HepG2 (cell line): ENCODE results near the gene CAMK2D. TPM values are rescaled to one million over a fixed set of nuclear protein-coding genes. Genes with fewer than 3 reads are reported as not detected.
"Not testable (repeated sequence)": the region's sequence is repeated elsewhere in the genome, so short reads cannot be mapped to it uniquely, and the experiment has no call there.

ENCODE experiments used
- ATAC-seq: fragments of 200-7000 bp; cut with Tn5 transposase; 3 replicates; pipeline ENCODE4 v1.9.1; 2020; ENCODE audit warnings: mild to moderate bottlenecking, moderate library complexity
- BruUV-seq: library from RNA; stranded (reverse); fragments of 400-500 nt; replicated peaks from 2 replicates; lab custom pipeline; 2021; lab: Mats Ljungman, UMichigan
- CTCF ChIA-PET: fragments of 300-600 bp; formaldehyde crosslinking; extraction: SDS; loops from one replicate; lab custom pipeline; 2021; ENCODE audit warnings: low total read pairs, inconsistent platforms, low intra/inter-chr PET ratio; lab: Yijun Ruan, JAX
- POLR2A ChIA-PET: fragments of 350-600 bp; sonication (Branson Sonifier 250); formaldehyde crosslinking; loops from one replicate; lab custom pipeline; 2020; ENCODE audit warnings: antibody characterized with exemption, inconsistent platforms; lab: Yijun Ruan, JAX
- DNase-seq: peaks from one replicate; pipeline ENCODE4 v3.0.0-alpha.2; 2015; ENCODE audit warnings: low spot score
- FAIRE-seq: peaks from 3 replicates; lab custom pipeline; 2011; peaks lifted over from hg19 to GRCh38; lab: Jason Lieb, UNC
- H2AFZ ChIP-seq: one replicate; pipeline ENCODE4 v1.6.1; 2011; ENCODE audit warnings: low read length, inconsistent platforms
- H3K27ac ChIP-seq: fragments of 300-600 bp; 3 replicates; pipeline ENCODE4 v1.8.0; 2011; ENCODE audit warnings: mixed run types, mild to moderate bottlenecking, mixed read lengths, low read length, inconsistent platforms; ENCODE audit not compliant: insufficient read depth; ENCODE audit errors: extremely low read length
- H3K27me3 ChIP-seq, 2 experiments: fragments of 200-600 bp in 1 of 2; 2 replicates in 1 of 2; 3 replicates in 1 of 2; pipeline versions ENCODE4 v1.6.0 to v1.8.0; 2011; ENCODE audit warnings: low read length in 2 of 2, mild to moderate bottlenecking in 2 of 2, moderate library complexity in 2 of 2, inconsistent platforms in 1 of 2; ENCODE audit not compliant: insufficient read depth in 2 of 2, control insufficient read depth in 1 of 2
- H3K36me3 ChIP-seq, 2 experiments: fragments of 200-600 bp in 1 of 2; replicated peaks in 1 of 2; 2 replicates in 1 of 2; 3 replicates in 1 of 2; pipeline versions ENCODE4 v1.5.1 to v1.8.0; 2011; ENCODE audit warnings: low read length in 2 of 2, inconsistent platforms in 1 of 2; ENCODE audit not compliant: insufficient read depth in 2 of 2, control insufficient read depth in 1 of 2
- H3K4me1 ChIP-seq: 2 replicates; pipeline ENCODE4 v1.5.1; 2012; ENCODE audit warnings: low read length, inconsistent platforms; ENCODE audit not compliant: insufficient read depth
- H3K4me2 ChIP-seq: 2 replicates; pipeline ENCODE4 v1.6.0; 2011; ENCODE audit warnings: low read depth, low read length, inconsistent platforms
- H3K4me3 ChIP-seq, 3 experiments: fragments of 200-600 bp in 1 of 3; sonication (generic), shearing (Covaris generic) in 1 of 3; replicated peaks in 1 of 3; 2 replicates each; pipeline ENCODE4 v1.5.1; 2011 to 2016; ENCODE audit warnings: low read length in 3 of 3, inconsistent platforms in 2 of 3, low read depth in 2 of 3, mild to moderate bottlenecking in 2 of 3, control low read depth in 1 of 3, mixed read lengths in 1 of 3; ENCODE audit not compliant: insufficient read depth in 1 of 3
- H3K79me2 ChIP-seq: one replicate; pipeline ENCODE4 v1.6.1; 2011; ENCODE audit warnings: low read length, inconsistent platforms; ENCODE audit not compliant: insufficient read depth
- H3K9ac ChIP-seq: 2 replicates; pipeline ENCODE4 v1.6.0; 2011; ENCODE audit warnings: mild to moderate bottlenecking, low read depth, low read length, inconsistent platforms; ENCODE audit not compliant: insufficient read depth
- H3K9me3 ChIP-seq: 2 replicates; pipeline ENCODE4 v1.5.1; 2012; ENCODE audit warnings: mild to moderate bottlenecking, low read length
- H4K20me1 ChIP-seq: 2 replicates; pipeline ENCODE4 v1.6.0; 2011; ENCODE audit warnings: inconsistent platforms, mild to moderate bottlenecking, low read length, moderate library complexity; ENCODE audit not compliant: insufficient read depth
- ZNF770 ChIP-seq: sonication (generic); formaldehyde crosslinking; IDR thresholded peaks from 2 replicates; pipeline ENCODE4 v1.5.0; 2020; ENCODE audit warnings: mild to moderate bottlenecking, missing genetic modification reagents
- WGBS: methylation state at CpG from one replicate; pipeline ENCODE4 v1.1.6; 2017; ENCODE audit warnings: low lambda C conversion rate; 5-methylcytosine and 5-hydroxymethylcytosine counted together
- in situ Hi-C: cut with HindIII; loops from 2 replicates; pipeline ENCODE4 v1.10.0; 2017; ENCODE audit warnings: low pct_unique_long_range_greater_than_20kb; ENCODE audit not compliant: extremely low pct_ligation_motif_present
- intact Hi-C: fragments of 100-400 bp; cut with micrococcal nuclease; formaldehyde crosslinking; loops from one replicate; pipeline ENCODE4 v1.10.0; 2022; ENCODE audit not compliant: unreplicated experiment
- polyA plus RNA-seq, 8 experiments: library from polyadenylated mRNA; depleted of rRNA in 3 of 8; stranded (reverse) in 7 of 8; unstranded in 1 of 8; fragments of >200 nt; fragmentation: Illumina TruSeq in 4 of 8; extraction: Trizol in 4 of 8; gene quantifications; 2 replicates each; pipeline versions ENCODE4 v1.2.1 to v1.2.3, GENCODE V29; 2011 to 2016; ENCODE audit warnings: low read depth in 4 of 8, missing spikeins in 1 of 8, mixed read lengths in 1 of 8; ENCODE audit not compliant: insufficient read depth in 1 of 8
- total RNA-seq, 5 experiments: library from RNA; depleted of rRNA; stranded (reverse); fragments of >200 nt; fragmentation: Illumina TruSeq; extraction: Trizol; gene quantifications; 2 replicates each; pipeline ENCODE4 v1.2.3, GENCODE V29; 2016; ENCODE audit warnings: low read depth in 1 of 5

Gene CAMK2D
- total and polyA plus RNA-seq, 2 of the 13 experiments (the other 11 are each of a cell fraction or from before 2014, with no cell fraction given), result 18.0 to 65.4 TPM

GRCh38 chr4:113685157-113685556, 76.4 kb downstream of the CAMK2D start:
- CTCF ChIA-PET, result not testable (repeated sequence)
- intact Hi-C loops, result loop anchor here (2.0 kb wide), 1 partner anchor 76 kb away; the partner anchor contains the start of gene CAMK2D

More at GRCh38 chr4:113685157-113685556, 76.4 kb downstream of the CAMK2D start:
- peaks cover 42% of the 10 kb centered on the region for H3K4me1 ChIP-seq
- in situ Hi-C loops, H3K9me3 ChIP-seq, ATAC-seq, FAIRE-seq, H3K4me2 ChIP-seq, DNase-seq, H3K9ac ChIP-seq, BruUV-seq, H4K20me1 ChIP-seq, H2AFZ ChIP-seq, H3K4me3 ChIP-seq, H3K27ac ChIP-seq, H3K79me2 ChIP-seq, H3K36me3 ChIP-seq, H3K27me3 ChIP-seq: not testable (repeated sequence)
- 97% methylated on average over 4 of the region's 4 CpGs for WGBS
- TF ChIP-seq ZNF770 (CRISPR knock-in tag), result peak; percentile 73
- POLR2A ChIA-PET, result interaction anchor here (0.8 to 1.0 kb wide), 4 partner anchors 19 to 76 kb away, joined by 3 to 6 read pairs (median 4); no protein-coding TSS in a partner anchor
